SK-N-SH treated with all-trans-retinoic acid at 6 μM for 48 hours (cell line): Measurements from ENCODE around the gene LYPD5.
A peak's percentile ranks its signal among the peaks of the same experiment; 100 is the strongest.

Experiments used
- ATAC-seq: fragments of 200-7000 bp; cut with Tn5 transposase; 3 replicates; pipeline ENCODE4 v1.9.1; 2020; ENCODE audit warnings: mild to moderate bottlenecking, moderate library complexity
- ARNTL ChIP-seq: fragments of 450-650 bp; formaldehyde crosslinking; IDR thresholded peaks from 2 replicates; pipeline ENCODE4 v1.5.0; 2020; ENCODE audit warnings: low read depth, mild to moderate bottlenecking, moderate library complexity, borderline replicate concordance
- BACH2 ChIP-seq: fragments of 250-450 bp; sonication (Bioruptor Pico); IDR thresholded peaks from 2 replicates; pipeline ENCODE4 v1.9.0; 2021; ENCODE audit warnings: mild to moderate bottlenecking, borderline replicate concordance
- CSRNP3 ChIP-seq: fragments of 250-450 bp; sonication (Bioruptor Pico); IDR thresholded peaks from 2 replicates; pipeline ENCODE4 v1.5.1; 2021; ENCODE audit warnings: mild to moderate bottlenecking, moderate library complexity
- ESRRG ChIP-seq: fragments of 250-450 bp; sonication (Bioruptor Pico); IDR thresholded peaks from 2 replicates; pipeline ENCODE4 v1.6.1; 2021; ENCODE audit warnings: mild to moderate bottlenecking
- GLIS3 ChIP-seq: fragments of 250-450 bp; sonication (Bioruptor Pico); IDR thresholded peaks from 2 replicates; pipeline ENCODE4 v1.5.0; 2020; ENCODE audit warnings: mild to moderate bottlenecking, moderate library complexity
- OSR1 ChIP-seq: fragments of 250-450 bp; sonication (Bioruptor Pico); IDR thresholded peaks from 2 replicates; pipeline ENCODE4 v1.8.0; 2022; ENCODE audit warnings: moderate library complexity, mild to moderate bottlenecking, inconsistent platforms
- PATZ1 ChIP-seq: fragments of 250-450 bp; sonication (Bioruptor Pico); IDR thresholded peaks from 2 replicates; pipeline ENCODE4 v1.8.0; 2020; ENCODE audit warnings: mild to moderate bottlenecking, moderate library complexity, borderline replicate concordance
- POU6F1 ChIP-seq: fragments of 250-450 bp; sonication (Bioruptor Pico); IDR thresholded peaks from 2 replicates; pipeline ENCODE4 v1.8.0; 2021; ENCODE audit warnings: low read depth, mild to moderate bottlenecking, moderate library complexity, borderline replicate concordance
- PPARA ChIP-seq: fragments of 250-450 bp; sonication (Bioruptor Pico); IDR thresholded peaks from 2 replicates; pipeline ENCODE4 v1.5.0; 2020; ENCODE audit warnings: mild to moderate bottlenecking, borderline replicate concordance
- RARB ChIP-seq: fragments of 250-450 bp; sonication (Bioruptor Pico); IDR thresholded peaks from 2 replicates; pipeline ENCODE4 v1.8.0; 2021; ENCODE audit warnings: mild to moderate bottlenecking, moderate library complexity
- TCF4 ChIP-seq: fragments of 250-450 bp; sonication (Bioruptor Pico); IDR thresholded peaks from 2 replicates; pipeline ENCODE4 v1.8.0; 2021; ENCODE audit warnings: mild to moderate bottlenecking, moderate library complexity, borderline replicate concordance
- TOX ChIP-seq: fragments of 250-450 bp; sonication (Bioruptor Pico); IDR thresholded peaks from 2 replicates; pipeline ENCODE4 v1.8.0; 2021; ENCODE audit warnings: mild to moderate bottlenecking, moderate library complexity, borderline replicate concordance
- TSHZ2 ChIP-seq: fragments of 250-450 bp; sonication (Bioruptor Pico); IDR thresholded peaks from 2 replicates; pipeline ENCODE4 v1.5.0; 2020; ENCODE audit warnings: mild to moderate bottlenecking, moderate library complexity
- ZC3H10 ChIP-seq: fragments of 250-450 bp; sonication (Bioruptor Pico); IDR thresholded peaks from 2 replicates; pipeline ENCODE4 v1.5.1; 2021; ENCODE audit warnings: mild to moderate bottlenecking, moderate library complexity
- ZFP3 ChIP-seq: fragments of 250-450 bp; sonication (Bioruptor Pico); IDR thresholded peaks from 2 replicates; pipeline ENCODE4 v1.5.0; 2020; ENCODE audit warnings: mild to moderate bottlenecking, moderate library complexity
- ZFP30 ChIP-seq: fragments of 450-650 bp; formaldehyde crosslinking; IDR thresholded peaks from 2 replicates; pipeline ENCODE4 v1.5.0; 2022; ENCODE audit warnings: mild to moderate bottlenecking, moderate library complexity
- ZNF565 ChIP-seq: fragments of 450-650 bp; formaldehyde crosslinking; conservative IDR thresholded peaks from 2 replicates; pipeline ENCODE4 v1.5.0; 2020; ENCODE audit warnings: low read depth, mild to moderate bottlenecking, moderate library complexity
- ZNF70 ChIP-seq: fragments of 450-650 bp; formaldehyde crosslinking; IDR thresholded peaks from 2 replicates; pipeline ENCODE4 v1.5.0; 2020; ENCODE audit warnings: mild to moderate bottlenecking, moderate library complexity
- ZNF8 ChIP-seq: fragments of 450-650 bp; formaldehyde crosslinking; IDR thresholded peaks from 2 replicates; pipeline ENCODE4 v1.5.0; 2020; ENCODE audit warnings: mild to moderate bottlenecking, moderate library complexity

The LYPD5 gene

GRCh38 chr19:43804432-43804831 is 2.2 kb upstream of the LYPD5 start:
- no peak for ATAC-seq
- TF ChIP-seq ZNF70 (CRISPR knock-in tag): no peak
- no peak for TF ChIP-seq ZNF565 (CRISPR knock-in tag)
- TF ChIP-seq ZFP30 (CRISPR knock-in tag): no peak
- TF ChIP-seq PATZ1 (CRISPR knock-in tag): no peak
- TF ChIP-seq ESRRG (CRISPR knock-in tag): no peak

- no peak for ATAC-seq
- TF ChIP-seq ARNTL (CRISPR knock-in tag) (no peak), POU6F1 (CRISPR knock-in tag) (no peak), TCF4 (CRISPR knock-in tag) (no peak), GLIS3 (CRISPR knock-in tag) (no peak), ZC3H10 (CRISPR knock-in tag) (no peak), ZNF70 (CRISPR knock-in tag) (no peak), TOX (CRISPR knock-in tag) (no peak), PATZ1 (CRISPR knock-in tag) (no peak), ZNF565 (CRISPR knock-in tag) (no peak), PPARA (no peak), ZFP30 (CRISPR knock-in tag) (no peak), ZNF8 (no peak), TSHZ2 (CRISPR knock-in tag) (no peak)
These were observed 2.6 kb downstream of the LYPD5 start for GRCh38 chr19:43799502-43800142.

GRCh38 chr19:43798546-43799409 is 3.5 kb downstream of the LYPD5 start:
- peak; percentile 71 for ATAC-seq
- no peak for TF ChIP-seq OSR1
- no peak for TF ChIP-seq ESRRG (CRISPR knock-in tag)
- TF ChIP-seq ZC3H10 (CRISPR knock-in tag): no peak
- no peak for TF ChIP-seq GLIS3 (CRISPR knock-in tag)
- no peak for TF ChIP-seq ZNF8
- no peak for TF ChIP-seq PPARA
- no peak for TF ChIP-seq ZNF70 (CRISPR knock-in tag)
- TF ChIP-seq ZFP3 (CRISPR knock-in tag): no peak
- no peak for TF ChIP-seq ARNTL (CRISPR knock-in tag)
- TF ChIP-seq CSRNP3: no peak
- TF ChIP-seq POU6F1 (CRISPR knock-in tag): no peak
- no peak for TF ChIP-seq TSHZ2 (CRISPR knock-in tag)
- no peak for TF ChIP-seq TOX (CRISPR knock-in tag)
- no peak for TF ChIP-seq BACH2 (CRISPR knock-in tag)
- TF ChIP-seq RARB (CRISPR knock-in tag): no peak
